ENCODE data around the gene PMS1.

DNA sequence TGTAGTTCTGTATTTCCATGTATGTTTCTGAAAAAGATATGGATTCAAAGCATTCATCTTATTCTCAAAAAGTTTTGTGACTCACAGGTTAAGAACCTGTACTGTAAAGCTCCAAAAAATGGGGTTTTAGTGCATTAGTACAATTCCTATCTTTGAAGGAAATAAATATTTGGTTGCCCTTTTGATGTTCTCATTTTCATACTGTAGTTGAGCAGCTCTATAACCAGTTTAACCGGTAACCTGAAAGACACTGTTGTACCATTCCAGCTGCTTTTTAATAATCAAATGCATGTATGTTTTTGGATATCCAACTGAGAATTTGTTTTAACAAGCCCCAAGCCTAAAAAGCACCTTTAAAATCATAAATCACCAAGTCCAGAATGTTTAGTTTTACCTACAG lies 12.0 kb upstream of the PMS1 start:
- TF ChIP-seq POLR2A (IDR thresholded peaks at IDR 0.05) (no peak), POLR2AphosphoS5 (IDR thresholded peaks at IDR 0.05) (no peak)
- TF ChIP-seq, protein P1, sequence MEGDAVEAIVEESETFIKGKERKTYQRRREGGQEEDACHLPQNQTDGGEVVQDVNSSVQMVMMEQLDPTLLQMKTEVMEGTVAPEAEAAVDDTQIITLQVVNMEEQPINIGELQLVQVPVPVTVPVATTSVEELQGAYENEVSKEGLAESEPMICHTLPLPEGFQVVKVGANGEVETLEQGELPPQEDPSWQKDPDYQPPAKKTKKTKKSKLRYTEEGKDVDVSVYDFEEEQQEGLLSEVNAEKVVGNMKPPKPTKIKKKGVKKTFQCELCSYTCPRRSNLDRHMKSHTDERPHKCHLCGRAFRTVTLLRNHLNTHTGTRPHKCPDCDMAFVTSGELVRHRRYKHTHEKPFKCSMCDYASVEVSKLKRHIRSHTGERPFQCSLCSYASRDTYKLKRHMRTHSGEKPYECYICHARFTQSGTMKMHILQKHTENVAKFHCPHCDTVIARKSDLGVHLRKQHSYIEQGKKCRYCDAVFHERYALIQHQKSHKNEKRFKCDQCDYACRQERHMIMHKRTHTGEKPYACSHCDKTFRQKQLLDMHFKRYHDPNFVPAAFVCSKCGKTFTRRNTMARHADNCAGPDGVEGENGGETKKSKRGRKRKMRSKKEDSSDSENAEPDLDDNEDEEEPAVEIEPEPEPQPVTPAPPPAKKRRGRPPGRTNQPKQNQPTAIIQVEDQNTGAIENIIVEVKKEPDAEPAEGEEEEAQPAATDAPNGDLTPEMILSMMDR (IDR thresholded peaks at IDR 0.05), result no peak

Measured in gastroesophageal sphincter (tissue), 3 donors.